ENCODE results near the gene MIAT. TPM values are rescaled to one million over a fixed set of nuclear protein-coding genes. Genes with fewer than 3 reads are reported as not detected.

The MIAT gene
- total and polyA plus RNA-seq, 5 donors from 2014 or later = 1.4 to 305 (median 2.7) TPM

DNA sequence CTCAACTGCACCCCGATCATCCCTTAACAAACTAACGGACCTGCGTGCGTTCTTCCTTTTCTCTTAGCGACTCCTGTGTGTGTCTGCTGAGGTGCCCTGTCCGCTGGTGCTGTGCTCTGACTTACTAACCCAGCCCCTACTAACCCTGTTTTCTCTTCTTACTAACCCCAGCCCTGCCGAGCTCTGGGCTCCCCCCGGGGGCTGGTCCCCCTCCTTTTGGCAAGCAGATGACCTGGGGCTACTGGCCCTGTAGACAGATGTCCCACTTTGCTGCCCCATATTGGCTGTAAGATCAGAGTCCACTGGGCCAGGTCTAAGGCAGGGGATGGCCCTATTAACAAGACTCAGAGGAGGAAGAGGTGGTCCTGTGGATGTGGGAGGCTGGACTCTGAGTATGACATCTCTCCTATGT, 14.7 kb downstream of the MIAT start:
- H3K27me3 ChIP-seq (ENCODE audit: control insufficient read depth, insufficient read depth, low read length) = no peaks in the 10 kb centered on the region
- Mint-ChIP-seq H3K4me1 (peaks cover 16 to 88% (median 52%) of the 10 kb centered on the region in 4 donors), H3K9me3 (peaks cover 0 to 2% (median 0%) of the 10 kb centered on the region in 7 donors), H3K27ac (peak overlapping the region; percentile 99), H3K36me3 (peaks cover 19% of the 10 kb centered on the region), H3K4me3 (peak overlapping the region; percentile 96 to 99 (median 98)), H3K27me3 (no peaks in the 10 kb centered on the region)
- H3K4me3 ChIP-seq (ENCODE audit: low read depth, low read length) = peak overlapping the region; percentile 92
- ATAC-seq (ENCODE audit: low read depth in 2 of 2) (peak; percentile 3 to 5), DNase-seq (peak in 1 of 3 donors; percentile 54)
- H3K9me3 ChIP-seq (ENCODE audit: control insufficient read depth in 2 of 2, low read length in 2 of 2) = no peaks in the 10 kb centered on the region
- H3K4me1 ChIP-seq (ENCODE audit: control insufficient read depth, insufficient read depth, low read length, poor library complexity, severe bottlenecking) = peaks cover 83% of the 10 kb centered on the region
- peaks cover 13% of the 10 kb centered on the region for H3K36me3 ChIP-seq (ENCODE audit: control insufficient read depth, insufficient read depth, low read length)
- H3K27ac ChIP-seq (ENCODE audit: insufficient read depth, low read length, poor library complexity, severe bottlenecking) = peak overlapping the region; percentile 98

DNA sequence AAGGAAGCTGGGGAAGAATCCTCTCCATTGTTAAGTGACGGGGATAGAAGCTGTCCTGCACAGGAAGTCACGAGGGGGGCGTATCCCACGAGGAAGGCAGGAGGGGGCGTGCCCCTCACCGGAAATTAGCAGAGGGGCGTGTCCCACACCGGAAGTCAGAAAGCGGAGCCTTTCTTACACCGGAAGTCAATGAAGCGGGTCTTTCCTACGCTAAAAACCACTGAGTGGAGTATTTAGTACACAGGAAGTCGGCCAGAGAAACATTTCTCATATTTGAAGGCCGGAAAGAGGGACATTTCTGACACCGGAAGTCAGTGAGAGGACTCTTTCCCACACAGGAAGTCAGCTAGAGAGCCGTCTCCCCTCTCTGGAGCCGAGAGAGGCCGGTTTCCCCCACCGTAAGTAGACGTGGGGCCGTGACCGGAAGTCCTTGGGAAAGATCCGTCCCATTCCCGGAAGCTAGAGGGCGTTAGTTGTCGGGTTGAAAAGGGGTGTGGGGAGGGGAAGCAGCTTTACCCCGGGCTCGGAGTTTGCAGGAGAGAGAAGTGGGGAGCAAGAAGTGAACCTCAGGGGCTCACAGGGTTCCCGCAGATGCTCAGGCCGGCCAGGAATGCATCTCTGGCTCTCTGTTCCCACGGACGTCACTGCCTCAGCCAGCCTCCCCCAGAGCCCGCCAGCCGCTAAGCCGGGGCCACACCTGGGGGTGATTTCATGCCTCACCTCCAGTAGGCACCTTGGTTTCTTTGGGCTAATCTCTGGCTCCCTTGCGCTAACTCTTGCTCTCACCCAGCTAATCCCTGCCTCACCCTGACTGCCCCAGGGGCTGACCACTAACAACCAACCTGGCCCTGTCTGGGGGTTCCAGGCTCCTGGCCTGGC, 15.4 kb downstream of the MIAT start:
- Histone ChIP-seq H3K4me3 (ENCODE audit: low read depth, low read length) (peak overlapping the region; percentile 92), H3K27ac (ENCODE audit: insufficient read depth, low read length, poor library complexity, severe bottlenecking) (peak overlapping the region; percentile 98), H3K4me1 (ENCODE audit: control insufficient read depth, insufficient read depth, low read length, poor library complexity, severe bottlenecking) (peaks cover 83% of the 10 kb centered on the region), H3K36me3 (ENCODE audit: control insufficient read depth, insufficient read depth, low read length) (peaks cover 17% of the 10 kb centered on the region), H3K9me3 (ENCODE audit: control insufficient read depth in 2 of 2, low read length in 2 of 2) (no peaks in the 10 kb centered on the region), H3K27me3 (ENCODE audit: control insufficient read depth, insufficient read depth, low read length) (no peaks in the 10 kb centered on the region)
- DNase-seq = peak; percentile 89 to 98 (median 94)
- peaks cover 0 to 2% (median 0%) of the 10 kb centered on the region in 7 donors for H3K9me3 Mint-ChIP-seq
- peaks cover 16 to 90% (median 59%) of the 10 kb centered on the region in 4 donors for H3K4me1 Mint-ChIP-seq
- peak overlapping the region; percentile 99 for H3K27ac Mint-ChIP-seq
- H3K36me3 Mint-ChIP-seq = peaks cover 19% of the 10 kb centered on the region
- H3K4me3 Mint-ChIP-seq = peak overlapping the region; percentile 96 to 99 (median 98)
- peak; percentile 76 to 78 for ATAC-seq (ENCODE audit: low read depth in 2 of 2)
- no peaks in the 10 kb centered on the region for H3K27me3 Mint-ChIP-seq

DNA sequence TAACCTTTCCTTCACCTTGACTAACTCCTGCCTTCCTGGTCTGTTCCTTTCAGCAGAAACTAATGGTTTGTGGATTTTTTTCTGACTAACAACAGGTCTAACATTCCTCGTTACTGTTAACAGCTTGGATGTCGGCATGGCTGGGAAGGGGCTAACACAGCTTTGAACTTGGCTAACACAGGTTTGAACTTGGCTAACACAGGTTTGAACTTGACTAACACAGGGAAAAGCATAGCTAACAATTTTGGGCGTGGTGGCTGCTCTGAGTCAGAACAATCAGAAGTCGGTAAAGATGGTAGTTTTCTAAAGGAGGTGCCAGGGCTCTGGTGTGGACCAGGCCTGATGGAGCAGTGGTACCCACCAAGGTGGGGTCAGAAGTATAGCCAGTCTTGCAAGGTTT, 16.1 kb downstream of the MIAT start:
- Mint-ChIP-seq H3K4me1 (peaks cover 16 to 97% (median 64%) of the 10 kb centered on the region in 4 donors), H3K4me3 (peak overlapping the region; percentile 96 to 99 (median 98)), H3K27ac (peak overlapping the region; percentile 99), H3K36me3 (peaks cover 23% of the 10 kb centered on the region), H3K27me3 (no peaks in the 10 kb centered on the region), H3K9me3 (peaks cover 0 to 2% (median 0%) of the 10 kb centered on the region in 7 donors)
- Histone ChIP-seq H3K9me3 (ENCODE audit: control insufficient read depth in 2 of 2, low read length in 2 of 2) (no peaks in the 10 kb centered on the region), H3K27me3 (ENCODE audit: control insufficient read depth, insufficient read depth, low read length) (no peaks in the 10 kb centered on the region), H3K36me3 (ENCODE audit: control insufficient read depth, insufficient read depth, low read length) (peaks cover 20% of the 10 kb centered on the region), H3K27ac (ENCODE audit: insufficient read depth, low read length, poor library complexity, severe bottlenecking) (peak overlapping the region; percentile 98), H3K4me3 (ENCODE audit: low read depth, low read length) (peak overlapping the region; percentile 92), H3K4me1 (ENCODE audit: control insufficient read depth, insufficient read depth, low read length, poor library complexity, severe bottlenecking) (peaks cover 82% of the 10 kb centered on the region)
- ATAC-seq (ENCODE audit: low read depth in 2 of 2) (no peak), DNase-seq (peak in 2 of 3 donors; percentile 19 to 77)

DNA sequence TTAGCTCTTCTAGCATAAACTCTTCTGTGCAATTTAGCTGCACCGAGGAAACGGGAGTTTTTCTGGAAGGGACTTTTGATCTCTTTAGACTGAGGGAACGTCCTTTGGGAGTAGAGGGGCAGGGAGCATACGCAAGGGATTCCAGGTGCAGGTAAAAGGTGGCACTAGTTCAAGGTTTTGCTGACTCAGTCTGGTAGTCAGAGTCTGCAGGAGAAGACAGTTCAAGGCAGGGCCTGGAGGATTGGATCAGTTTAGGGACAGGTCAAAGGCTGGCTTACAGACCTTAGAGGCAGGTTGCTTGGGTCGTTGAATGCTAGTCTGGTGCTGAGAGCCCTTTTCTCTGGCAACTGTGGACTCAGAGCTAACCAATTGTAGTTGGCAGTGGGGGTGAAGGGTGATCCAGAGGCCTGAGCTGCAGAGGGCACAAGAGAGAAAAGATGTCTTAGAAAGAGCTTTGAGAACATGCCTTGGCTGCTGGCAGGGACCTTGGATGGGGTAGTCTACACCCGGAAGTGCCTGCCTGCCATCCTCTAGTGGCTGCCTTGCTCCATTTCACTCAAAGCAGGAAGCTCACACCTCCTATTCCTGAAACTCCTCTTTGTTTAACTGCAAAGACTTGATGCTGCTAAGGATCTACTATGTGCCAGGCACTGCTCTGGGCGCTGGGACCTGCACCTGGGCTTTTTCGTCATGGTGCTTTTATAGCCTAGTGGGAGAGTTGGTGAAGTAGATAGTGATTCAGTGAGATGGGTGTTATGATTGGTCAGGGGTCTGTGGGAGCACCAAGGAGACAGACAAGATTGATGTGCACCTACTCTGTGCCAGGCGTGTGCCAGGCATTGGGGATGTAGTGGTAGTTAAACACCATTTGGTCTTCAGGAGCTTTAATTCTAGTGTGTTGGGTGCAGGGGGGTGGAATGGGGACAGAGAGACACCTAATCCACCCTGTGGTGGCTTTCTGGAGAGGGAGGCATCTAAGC, 17.1 kb downstream of the MIAT start:
- H3K36me3 Mint-ChIP-seq = peaks cover 23% of the 10 kb centered on the region
- Histone ChIP-seq H3K4me3 (ENCODE audit: low read depth, low read length) (peak overlapping the region; percentile 92), H3K36me3 (ENCODE audit: control insufficient read depth, insufficient read depth, low read length) (peaks cover 20% of the 10 kb centered on the region), H3K9me3 (ENCODE audit: control insufficient read depth in 2 of 2, low read length in 2 of 2) (no peaks in the 10 kb centered on the region), H3K4me1 (ENCODE audit: control insufficient read depth, insufficient read depth, low read length, poor library complexity, severe bottlenecking) (peaks cover 82% of the 10 kb centered on the region), H3K27ac (ENCODE audit: insufficient read depth, low read length, poor library complexity, severe bottlenecking) (peak overlapping the region; percentile 98), H3K27me3 (ENCODE audit: control insufficient read depth, insufficient read depth, low read length) (no peaks in the 10 kb centered on the region)
- H3K9me3 Mint-ChIP-seq = peaks cover 0 to 2% (median 0%) of the 10 kb centered on the region in 7 donors
- H3K4me1 Mint-ChIP-seq = peaks cover 21 to 96% (median 69%) of the 10 kb centered on the region in 4 donors
- ATAC-seq (ENCODE audit: low read depth in 2 of 2) (no peak), DNase-seq (peak in 1 of 3 donors; percentile 54)
- H3K27ac Mint-ChIP-seq = peak overlapping the region; percentile 99
- H3K27me3 Mint-ChIP-seq = no peaks in the 10 kb centered on the region
- H3K4me3 Mint-ChIP-seq = peak overlapping the region; percentile 96 to 99 (median 98)

- H3K4me1 Mint-ChIP-seq = peaks cover 21 to 94% (median 65%) of the 10 kb centered on the region in 4 donors
- Histone ChIP-seq H3K9me3 (ENCODE audit: control insufficient read depth in 2 of 2, low read length in 2 of 2) (no peaks in the 10 kb centered on the region), H3K4me3 (ENCODE audit: low read depth, low read length) (peak overlapping the region; percentile 92), H3K36me3 (ENCODE audit: control insufficient read depth, insufficient read depth, low read length) (peaks cover 31% of the 10 kb centered on the region), H3K4me1 (ENCODE audit: control insufficient read depth, insufficient read depth, low read length, poor library complexity, severe bottlenecking) (peaks cover 72% of the 10 kb centered on the region), H3K27me3 (ENCODE audit: control insufficient read depth, insufficient read depth, low read length) (no peaks in the 10 kb centered on the region), H3K27ac (ENCODE audit: insufficient read depth, low read length, poor library complexity, severe bottlenecking) (peak overlapping the region; percentile 98)
- ATAC-seq (ENCODE audit: low read depth in 2 of 2) (no peak), DNase-seq (no peak)
- no peaks in the 10 kb centered on the region for H3K27me3 Mint-ChIP-seq
- peaks cover 0 to under 1% (median 0%) of the 10 kb centered on the region in 7 donors for H3K9me3 Mint-ChIP-seq
- peak overlapping the region; percentile 80 to 99 (median 99) for H3K27ac Mint-ChIP-seq
- peaks cover 31% of the 10 kb centered on the region for H3K36me3 Mint-ChIP-seq
- peak overlapping the region; percentile 13 to 99 (median 98) for H3K4me3 Mint-ChIP-seq
Observed at GRCh38 chr22:26675687-26676268, 18.4 kb downstream of the MIAT start.

DNA sequence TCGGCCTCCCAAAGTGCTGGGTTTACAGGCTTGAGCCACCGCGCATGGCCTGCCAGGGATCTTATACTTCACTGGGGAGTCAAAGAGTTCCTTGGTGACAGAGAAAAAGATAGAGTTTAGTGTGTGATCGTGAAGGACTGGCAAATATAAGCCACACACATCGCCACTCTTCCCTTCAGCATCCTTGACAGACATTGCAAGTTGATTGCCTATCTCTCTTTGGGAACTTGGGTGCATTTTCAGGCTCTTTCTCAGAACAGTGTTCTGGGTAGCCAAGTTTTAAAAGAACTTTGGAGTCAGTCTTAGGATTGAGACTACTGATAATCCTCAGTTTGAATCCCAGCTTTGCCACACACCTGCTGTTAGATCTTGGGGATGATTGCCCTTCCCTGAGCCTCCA, 19.8 kb downstream of the MIAT start:
- H3K4me1 ChIP-seq (ENCODE audit: control insufficient read depth, insufficient read depth, low read length, poor library complexity, severe bottlenecking) = peaks cover 58% of the 10 kb centered on the region
- H3K36me3 ChIP-seq (ENCODE audit: control insufficient read depth, insufficient read depth, low read length) = peaks cover 45% of the 10 kb centered on the region
- Mint-ChIP-seq H3K9me3 (no peaks in the 10 kb centered on the region), H3K27ac (peak overlapping the region; percentile 15 to 77 (median 38)), H3K36me3 (peaks cover 33% of the 10 kb centered on the region), H3K4me3 (peak overlapping the region in 1 of 4 donors; percentile 38), H3K27me3 (no peaks in the 10 kb centered on the region), H3K4me1 (peaks cover 21 to 88% (median 55%) of the 10 kb centered on the region in 4 donors)
- ATAC-seq (ENCODE audit: low read depth in 2 of 2) (no peak), DNase-seq (no peak)
- no peak overlapping the region for H3K4me3 ChIP-seq (ENCODE audit: low read depth, low read length)
- H3K27ac ChIP-seq (ENCODE audit: insufficient read depth, low read length, poor library complexity, severe bottlenecking) = no peak overlapping the region
- H3K9me3 ChIP-seq (ENCODE audit: control insufficient read depth in 2 of 2, low read length in 2 of 2) = no peaks in the 10 kb centered on the region
- no peaks in the 10 kb centered on the region for H3K27me3 ChIP-seq (ENCODE audit: control insufficient read depth, insufficient read depth, low read length)

Measured in CD4-positive, CD25-positive, alpha-beta regulatory T cell (primary cell).